Karpas-422 (cell line): ENCODE data around the gene SERTAD1. TPM values are rescaled to one million over a fixed set of nuclear protein-coding genes. Genes with fewer than 3 reads are reported as not detected.

Experiments
- DNase-seq: peaks from one replicate; pipeline ENCODE4 v3.0.0-alpha.2; 2015
- H2AFZ ChIP-seq: fragments of 200-600 bp; sonication (generic); 2 replicates; pipeline ENCODE4 v1.6.1; 2014; ENCODE audit warnings: antibody characterized with exemption, low read length, mixed read lengths
- H3K27ac ChIP-seq: fragments of 200-600 bp; sonication (generic); 2 replicates; pipeline ENCODE4 v1.5.1; 2014; ENCODE audit warnings: mild to moderate bottlenecking, low read length, moderate library complexity
- H3K27me3 ChIP-seq: fragments of 200-600 bp; sonication (generic); 2 replicates; pipeline ENCODE4 v1.6.1; 2014; ENCODE audit warnings: low read length, mixed read lengths
- H3K36me3 ChIP-seq: fragments of 200-600 bp; sonication (generic); 2 replicates; pipeline ENCODE4 v1.6.1; 2014; ENCODE audit warnings: low read length, mixed read lengths; ENCODE audit not compliant: insufficient read depth
- H3K4me1 ChIP-seq: fragments of 200-600 bp; sonication (generic); 2 replicates; pipeline ENCODE4 v1.6.1; 2014; ENCODE audit warnings: mild to moderate bottlenecking, low read length, mixed read lengths
- H3K4me2 ChIP-seq: fragments of 200-600 bp; sonication (generic); 2 replicates; pipeline ENCODE4 v1.6.1; 2014; ENCODE audit warnings: low read length, low read depth, mild to moderate bottlenecking; ENCODE audit not compliant: poor library complexity, severe bottlenecking
- H3K4me3 ChIP-seq: fragments of 200-600 bp; sonication (generic); 2 replicates; pipeline ENCODE4 v1.5.1; 2014; ENCODE audit warnings: mild to moderate bottlenecking, antibody characterized with exemption, low read length, mixed read lengths
- H3K79me2 ChIP-seq: fragments of 200-600 bp; sonication (generic); 2 replicates; pipeline ENCODE4 v1.6.1; 2014; ENCODE audit warnings: mild to moderate bottlenecking, low read length, mixed read lengths
- H3K9ac ChIP-seq: fragments of 200-600 bp; sonication (generic); 2 replicates; pipeline ENCODE4 v1.6.0; 2014; ENCODE audit warnings: low read length
- H3K9me2 ChIP-seq: fragments of 200-600 bp; sonication (generic), shearing (Covaris generic); replicated peaks from 2 replicates; pipeline ENCODE4 v1.6.0; 2014; ENCODE audit warnings: mild to moderate bottlenecking, low read length, moderate library complexity; ENCODE audit not compliant: insufficient read depth
- H3K9me3 ChIP-seq: fragments of 300-700, 200-600 bp; sonication (generic); 2 replicates; pipeline ENCODE4 v1.6.1; 2014; ENCODE audit warnings: low read length, mixed read lengths
- H4K20me1 ChIP-seq: fragments of 200-600 bp; sonication (generic); 2 replicates; pipeline ENCODE4 v1.6.1; 2014; ENCODE audit warnings: mild to moderate bottlenecking, antibody characterized with exemption, low read length, low read depth; ENCODE audit not compliant: insufficient read depth
- small RNA-seq: library from RNA; depleted of rRNA; stranded (forward); fragments of <200 nt; gene quantifications from one replicate; pipeline ENCODE3, GENCODE V24; 2014
- total RNA-seq: library from RNA; depleted of rRNA; stranded (reverse); fragments of >200 nt; shearing (Covaris generic); gene quantifications from 2 replicates; pipeline ENCODE4 v1.2.3, GENCODE V29; 2014; ENCODE audit warnings: low replicate concordance; rRNA removed

SERTAD1 gene
- total RNA-seq, 1 experiment from 2014 or later = 4.8 TPM

DNA sequence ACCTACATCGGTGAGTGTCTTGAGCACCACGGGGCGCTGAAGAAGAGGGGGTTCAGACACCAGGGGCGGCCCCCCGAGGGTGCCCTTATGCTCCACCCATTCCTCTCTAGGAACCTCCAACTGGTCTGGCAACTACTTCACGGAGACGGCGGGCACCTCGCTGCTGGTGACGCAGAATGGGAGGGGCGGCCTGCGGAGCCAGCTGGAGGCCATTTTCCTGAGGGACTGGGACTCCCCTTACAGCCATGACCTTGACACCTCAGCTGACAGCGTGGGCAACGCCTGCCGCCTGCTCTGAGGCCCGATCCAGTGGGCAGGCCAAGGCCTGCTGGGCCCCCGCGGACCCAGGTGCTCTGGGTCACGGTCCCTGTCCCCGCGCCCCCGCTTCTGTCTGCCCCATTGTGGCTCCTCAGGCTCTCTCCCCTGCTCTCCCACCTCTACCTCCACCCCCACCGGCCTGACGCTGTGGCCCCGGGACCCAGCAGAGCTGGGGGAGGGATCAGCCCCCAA, 47.9 kb downstream of the SERTAD1 start:
- H3K9me3 ChIP-seq = no peaks in the 10 kb centered on the region
- no peak overlapping the region for H3K9ac ChIP-seq
- no peaks in the 10 kb centered on the region for H3K36me3 ChIP-seq
- no peaks in the 10 kb centered on the region for H3K27me3 ChIP-seq
- no peak for DNase-seq
- H3K27ac ChIP-seq = no peak overlapping the region
- H4K20me1 ChIP-seq = no peaks in the 10 kb centered on the region
- H3K4me1 ChIP-seq = no peaks in the 10 kb centered on the region
- H2AFZ ChIP-seq = no peak overlapping the region
- no peak overlapping the region for H3K4me3 ChIP-seq
- H3K9me2 ChIP-seq = no peaks in the 10 kb centered on the region
- H3K4me2 ChIP-seq = no peak overlapping the region
- H3K79me2 ChIP-seq = no peaks in the 10 kb centered on the region

DNA sequence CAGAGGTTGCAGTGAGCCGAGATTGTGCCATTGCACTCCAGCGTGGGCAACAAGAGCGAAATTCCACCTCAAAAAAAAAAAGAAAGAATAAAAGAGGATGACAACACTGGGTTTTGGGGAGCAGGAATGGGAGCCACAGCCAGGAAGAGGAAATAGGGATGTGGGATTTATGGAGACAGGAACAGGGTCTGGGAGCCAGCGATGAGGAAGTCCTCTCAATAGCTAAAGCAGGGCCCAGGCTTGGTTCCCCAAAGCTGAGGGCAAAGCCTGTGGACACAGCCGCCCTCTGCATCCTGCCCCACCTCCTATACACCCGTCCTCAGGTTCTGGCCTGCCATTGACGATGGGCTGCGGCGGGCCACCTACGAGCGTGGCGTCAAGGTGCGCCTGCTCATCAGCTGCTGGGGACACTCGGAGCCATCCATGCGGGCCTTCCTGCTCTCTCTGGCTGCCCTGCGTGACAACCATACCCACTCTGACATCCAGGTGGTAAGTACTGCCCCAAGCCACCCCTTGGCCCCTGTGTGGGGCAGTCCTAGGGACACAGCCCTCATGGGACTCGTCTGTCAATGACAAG, 49.4 kb downstream of the SERTAD1 start:
- no peaks in the 10 kb centered on the region for H3K27me3 ChIP-seq
- H3K27ac ChIP-seq = no peak overlapping the region
- H3K4me3 ChIP-seq = no peak overlapping the region
- no peaks in the 10 kb centered on the region for H3K9me2 ChIP-seq
- H3K4me2 ChIP-seq = no peak overlapping the region
- H3K9ac ChIP-seq = no peak overlapping the region
- H3K79me2 ChIP-seq = no peaks in the 10 kb centered on the region
- no peaks in the 10 kb centered on the region for H3K9me3 ChIP-seq
- H3K36me3 ChIP-seq = no peaks in the 10 kb centered on the region
- no peaks in the 10 kb centered on the region for H3K4me1 ChIP-seq
- no peak for DNase-seq
- no peak overlapping the region for H2AFZ ChIP-seq
- no peaks in the 10 kb centered on the region for H4K20me1 ChIP-seq

DNA sequence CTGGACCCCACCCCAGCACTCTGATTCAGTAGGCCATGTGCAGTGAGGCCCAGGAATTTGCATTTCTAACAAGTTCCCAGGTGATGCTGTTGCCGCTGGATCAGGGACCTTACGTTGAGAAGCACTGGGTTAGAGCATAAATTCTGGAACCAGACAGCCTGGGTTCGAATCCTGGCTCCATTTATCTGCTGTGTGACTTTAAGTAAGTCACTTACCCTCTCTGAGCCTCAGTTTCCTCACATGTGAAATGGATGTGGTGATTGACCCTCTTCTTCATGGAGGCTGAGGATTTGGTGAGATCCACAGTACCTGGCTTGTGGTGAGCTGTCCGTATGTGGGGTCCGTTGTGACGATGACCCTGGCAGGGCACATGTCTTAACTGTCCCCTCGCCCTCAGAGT, 51.7 kb downstream of the SERTAD1 start:
- H3K9me3 ChIP-seq = no peaks in the 10 kb centered on the region
- H3K79me2 ChIP-seq = no peaks in the 10 kb centered on the region
- H3K4me2 ChIP-seq = no peak overlapping the region
- H3K27me3 ChIP-seq = no peaks in the 10 kb centered on the region
- H3K9me2 ChIP-seq = no peaks in the 10 kb centered on the region
- H3K4me1 ChIP-seq = no peaks in the 10 kb centered on the region
- H3K27ac ChIP-seq = no peak overlapping the region
- H2AFZ ChIP-seq = no peak overlapping the region
- H4K20me1 ChIP-seq = no peaks in the 10 kb centered on the region
- no peak for DNase-seq
- no peak overlapping the region for H3K9ac ChIP-seq
- no peak overlapping the region for H3K4me3 ChIP-seq
- no peaks in the 10 kb centered on the region for H3K36me3 ChIP-seq

DNA sequence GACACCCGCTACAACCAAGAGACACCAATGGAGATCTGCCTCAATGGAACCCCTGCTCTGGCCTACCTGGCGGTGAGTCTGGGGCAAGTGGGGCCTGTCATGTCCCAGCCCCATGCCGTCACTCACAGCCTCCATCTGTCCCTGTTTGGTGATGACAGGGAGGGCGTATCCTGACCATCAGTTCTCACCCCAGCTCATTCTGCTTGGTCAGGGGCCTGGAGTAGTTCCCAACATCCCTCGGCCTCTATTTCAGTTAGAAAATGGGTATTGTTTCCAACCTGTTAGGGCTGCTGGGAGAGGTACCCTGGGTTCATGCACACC, 54.0 kb downstream of the SERTAD1 start:
- Histone ChIP-seq H3K4me1 (peaks cover 8% of the 10 kb centered on the region), H3K9me3 (no peaks in the 10 kb centered on the region), H3K4me3 (no peak overlapping the region), H3K36me3 (no peaks in the 10 kb centered on the region), H3K79me2 (no peaks in the 10 kb centered on the region), H2AFZ (no peak overlapping the region), H3K9me2 (no peaks in the 10 kb centered on the region), H3K4me2 (no peak overlapping the region), H3K27ac (no peak overlapping the region), H3K27me3 (no peaks in the 10 kb centered on the region), H4K20me1 (no peaks in the 10 kb centered on the region), H3K9ac (no peak overlapping the region)
- DNase-seq = no peak

Small RNA genes within 50 kb of the gene (small RNA-seq; reads per million reads assigned to genes)
- gene RF00017 = not detected

Other genes with a start within 250 kb of the SERTAD1 start
- gene MAP3K10, start 234.6 kb downstream of the SERTAD1 start, total RNA-seq = 7.6 and 26.3 TPM in 2 replicates
- not detected in 2 replicates for gene TTC9B, start 207.6 kb downstream of the SERTAD1 start, total RNA-seq
- gene CCNP, start 199.3 kb downstream of the SERTAD1 start, total RNA-seq = not detected in 2 replicates
- 85.9 and 128 TPM in 2 replicates for gene AKT2, start 140.6 kb downstream of the SERTAD1 start, total RNA-seq
- gene C19orf47, start 77.6 kb downstream of the SERTAD1 start, total RNA-seq = 11.7 and 14.5 TPM in 2 replicates
- gene PLD3, start 77.3 kb downstream of the SERTAD1 start, total RNA-seq = 83.2 and 90.2 TPM in 2 replicates
- gene HIPK4, start 35.8 kb downstream of the SERTAD1 start, total RNA-seq = not detected in 2 replicates
- gene PRX, start 12.6 kb downstream of the SERTAD1 start, total RNA-seq = 0.56 and 0.61 TPM in 2 replicates
- gene SERTAD3, start 18.3 kb upstream of the SERTAD1 start, total RNA-seq = 14.1 and 14.9 TPM in 2 replicates
- gene BLVRB, start 39.8 kb upstream of the SERTAD1 start, total RNA-seq = 10.2 and 14.5 TPM in 2 replicates
- gene SPTBN4, start 41.0 kb upstream of the SERTAD1 start, total RNA-seq = 1.0 and 1.1 TPM in 2 replicates
- gene SHKBP1, start 150.9 kb upstream of the SERTAD1 start, total RNA-seq = 49.7 and 98.2 TPM in 2 replicates
- 9.6 and 25.9 TPM in 2 replicates for gene LTBP4, start 175.4 kb upstream of the SERTAD1 start, total RNA-seq